ENCODE results near the gene SLC5A2. TPM values are rescaled to one million over a fixed set of nuclear protein-coding genes. Genes with fewer than 3 reads are reported as not detected.
A peak's percentile ranks its signal among the peaks of the same experiment; 100 is the strongest.

SLC5A2 gene
- polyA plus RNA-seq, 1 donor: 6.2 TPM

- DNase-seq (ENCODE audit: low read depth): peak; percentile 98
Measured at GRCh38 chr16:31459687-31460581, 23.0 kb upstream of the SLC5A2 start.

- DNase-seq (ENCODE audit: low read depth): no peak
Measured at GRCh38 chr16:31460582-31461002, 22.3 kb upstream of the SLC5A2 start.

GRCh38 chr16:31461201-31461920, 21.6 kb upstream of the SLC5A2 start:
- no peak for DNase-seq (ENCODE audit: low read depth)

GRCh38 chr16:31461921-31462804, 20.8 kb upstream of the SLC5A2 start:
- no peak for DNase-seq (ENCODE audit: low read depth)

- DNase-seq (ENCODE audit: low read depth): no peak
Measured at GRCh38 chr16:31464348-31464769, 18.6 kb upstream of the SLC5A2 start.

GRCh38 chr16:31464781-31465260, 18.1 kb upstream of the SLC5A2 start:
- no peak for DNase-seq (ENCODE audit: low read depth)

- DNase-seq (ENCODE audit: low read depth): no peak
Measured at GRCh38 chr16:31465788-31466370, 17.0 kb upstream of the SLC5A2 start.

GRCh38 chr16:31466381-31466841, 16.5 kb upstream of the SLC5A2 start:
- no peak for DNase-seq (ENCODE audit: low read depth)

GRCh38 chr16:31467151-31467773, 15.7 kb upstream of the SLC5A2 start:
- no peak for DNase-seq (ENCODE audit: low read depth)

- DNase-seq (ENCODE audit: low read depth): no peak
Measured at GRCh38 chr16:31467858-31468257, 15.1 kb upstream of the SLC5A2 start.

- DNase-seq (ENCODE audit: low read depth): no peak
Measured at GRCh38 chr16:31470615-31471014, 12.3 kb upstream of the SLC5A2 start.

- no peak for DNase-seq (ENCODE audit: low read depth)
Measured at GRCh38 chr16:31471241-31471874, 11.6 kb upstream of the SLC5A2 start.

- no peak for DNase-seq (ENCODE audit: low read depth)
Measured at GRCh38 chr16:31471875-31472708, 10.8 kb upstream of the SLC5A2 start, which contains the start of gene TGFB1I1. Gene TGFB1I1, plus strand, starts transcription at chr16:31472152. Its CDS starts 37 bp downstream, at chr16:31472189.

GRCh38 chr16:31472709-31473203, 10.2 kb upstream of the SLC5A2 start:
- no peak for DNase-seq (ENCODE audit: low read depth)

- no peak for DNase-seq (ENCODE audit: low read depth)
Measured at GRCh38 chr16:31473264-31473984, 9.5 kb upstream of the SLC5A2 start.

- DNase-seq (ENCODE audit: low read depth): no peak
Measured at GRCh38 chr16:31474173-31474714, 8.7 kb upstream of the SLC5A2 start.

GRCh38 chr16:31474773-31475738, 7.9 kb upstream of the SLC5A2 start:
- DNase-seq (ENCODE audit: low read depth): no peak

Data from forelimb muscle (tissue), 1 donor.